ENCODE measurements around the gene OTOF.
"Not testable (repeated sequence)": the region's sequence is repeated elsewhere in the genome, so short reads cannot be mapped to it uniquely, and the experiment has no call there.

Gene OTOF

GRCh38 chr2:26481706-26482105, 3.8 kb upstream of the OTOF start:
- no peak for DNase-seq (ENCODE audit: low read depth in 2 of 3, low spot score in 2 of 3)

GRCh38 chr2:26480566-26481423, 2.9 kb upstream of the OTOF start:
- no peak for DNase-seq (ENCODE audit: low read depth in 2 of 3, low spot score in 2 of 3)

- DNase-seq (ENCODE audit: low read depth in 2 of 3, low spot score in 2 of 3): no peak
Observed at GRCh38 chr2:26479789-26480565, 2.1 kb upstream of the OTOF start.

GRCh38 chr2:26479131-26479788, 1.3 kb upstream of the OTOF start:
- no peak for DNase-seq (ENCODE audit: low read depth in 2 of 3, low spot score in 2 of 3)

DNA sequence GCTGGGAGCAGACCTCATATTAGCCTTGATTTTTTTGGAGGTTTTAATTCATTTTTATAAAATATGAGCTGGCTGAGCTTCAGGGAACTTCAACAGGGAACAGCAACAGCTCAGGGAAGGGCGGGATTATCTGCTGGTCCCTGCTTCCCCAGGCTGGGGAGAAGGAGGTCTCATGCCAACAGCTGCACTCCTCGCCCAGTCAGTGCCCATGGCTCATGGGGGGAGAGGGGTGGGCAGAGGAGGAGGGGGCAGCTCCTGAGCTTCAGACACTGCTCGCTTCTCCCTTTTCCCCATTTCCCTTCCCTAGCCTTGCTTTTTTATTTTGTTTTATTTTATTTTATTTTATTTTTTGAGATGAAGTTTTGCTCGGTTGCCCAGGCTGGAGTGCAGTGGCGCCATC, 442 bp upstream of the OTOF start:
- no peak for DNase-seq (ENCODE audit: low read depth in 2 of 3, low spot score in 2 of 3)

DNA sequence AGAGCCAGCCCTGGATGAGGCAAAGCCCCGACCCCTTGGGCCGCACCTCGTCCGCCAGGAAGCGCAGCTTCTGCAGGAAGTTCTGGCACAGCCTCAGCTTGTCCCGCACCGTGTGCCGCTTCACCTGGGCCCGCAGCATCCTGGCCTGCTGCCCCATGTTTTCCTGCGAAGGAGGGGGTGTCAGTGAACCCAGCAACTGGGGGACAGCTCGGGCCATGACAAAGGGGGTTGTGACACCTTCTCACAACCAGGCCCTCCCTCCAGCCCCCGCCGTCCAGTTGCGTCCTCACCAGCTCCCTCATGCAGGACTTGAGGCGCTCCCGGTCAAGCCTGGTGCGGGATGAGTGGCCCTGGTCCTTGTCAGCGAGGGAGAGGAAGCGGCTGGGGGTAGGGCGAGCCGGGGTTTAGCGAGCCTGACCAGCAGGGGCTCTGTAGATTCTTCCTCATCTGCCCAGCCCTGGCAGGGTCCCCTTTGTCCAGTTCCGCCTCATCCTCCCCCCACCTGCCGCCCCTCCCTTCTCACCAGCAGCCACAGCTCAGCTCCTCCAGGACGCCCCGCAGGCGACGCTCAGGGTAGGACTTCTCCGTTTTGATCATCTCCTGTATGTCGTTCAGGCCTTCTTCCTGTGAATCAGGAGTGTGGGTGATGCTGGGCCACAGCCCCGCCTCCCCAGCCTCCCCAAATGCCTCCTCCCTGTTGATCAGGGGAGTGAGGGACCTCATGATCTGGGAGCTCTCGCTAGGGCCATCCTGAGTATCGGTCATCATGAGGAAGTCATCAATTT, 606 bp downstream of the OTOF start:
- DNase-seq (ENCODE audit: low read depth in 2 of 3, low spot score in 2 of 3): no peak

DNA sequence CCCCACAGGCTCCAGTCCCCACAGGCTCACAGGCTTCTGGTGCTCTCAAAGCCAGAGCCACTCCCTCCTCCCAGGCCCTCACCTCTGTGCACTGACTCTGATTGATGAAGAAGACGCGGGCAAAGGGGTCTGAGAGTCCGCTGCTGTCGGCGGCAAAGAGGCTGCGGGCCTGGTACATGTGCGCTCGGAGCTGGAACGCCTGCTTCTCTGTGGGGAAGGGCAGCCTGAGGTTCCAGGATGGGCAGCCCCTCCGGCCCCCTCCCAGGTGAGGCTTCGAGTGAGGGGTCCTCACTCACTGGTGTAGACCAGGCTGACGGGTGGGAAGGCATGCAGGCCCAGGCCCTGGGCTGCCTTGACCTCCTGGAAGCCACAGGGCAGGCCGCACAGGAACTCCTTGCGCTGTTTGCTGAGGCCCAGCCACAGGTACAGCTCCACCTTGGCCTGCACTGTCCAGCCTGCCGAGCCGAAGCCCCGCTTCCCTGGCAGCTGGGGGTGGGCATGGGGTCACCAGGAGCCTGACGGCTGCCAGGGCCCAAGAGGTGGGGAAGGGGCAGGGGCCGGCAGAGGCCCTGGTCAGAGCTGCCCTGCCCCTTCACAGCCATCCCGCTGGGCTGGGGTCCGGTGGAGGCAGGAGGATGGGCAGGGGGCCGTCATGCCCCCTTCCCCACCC, 2.0 kb downstream of the OTOF start:
- no peak for DNase-seq (ENCODE audit: low read depth in 2 of 3, low spot score in 2 of 3)

- DNase-seq (ENCODE audit: low read depth in 2 of 3, low spot score in 2 of 3): no peak
Observed at GRCh38 chr2:26475037-26475436, 2.9 kb downstream of the OTOF start.

DNA sequence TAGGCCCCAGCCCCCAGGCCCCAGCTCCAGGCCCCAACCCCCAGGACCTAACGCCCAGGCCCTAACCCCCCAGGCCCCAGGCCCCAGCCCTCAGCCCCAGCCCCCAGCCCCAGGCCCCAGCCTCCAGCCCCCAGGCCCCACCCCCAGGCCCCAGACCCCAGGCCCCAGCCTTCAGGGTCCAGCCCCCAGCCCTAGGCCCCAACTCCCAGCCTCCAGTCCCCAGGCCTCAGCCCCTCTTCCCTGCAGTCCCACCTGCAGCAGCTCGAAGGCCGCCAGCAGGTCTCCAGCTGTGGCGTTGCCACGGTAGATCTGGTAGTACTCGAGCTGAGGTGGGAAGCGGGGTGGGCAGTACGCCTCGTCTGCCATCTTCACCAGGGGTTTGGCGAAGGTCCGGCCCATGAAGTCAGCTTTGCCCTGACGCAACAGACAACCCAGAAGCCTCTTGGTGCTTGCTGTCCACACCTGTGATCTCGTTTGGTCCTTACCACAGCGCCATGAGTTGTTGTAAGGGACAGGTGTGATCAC, 3.6 kb downstream of the OTOF start:
- DNase-seq (ENCODE audit: low read depth in 2 of 3, low spot score in 2 of 3): no peak

DNA sequence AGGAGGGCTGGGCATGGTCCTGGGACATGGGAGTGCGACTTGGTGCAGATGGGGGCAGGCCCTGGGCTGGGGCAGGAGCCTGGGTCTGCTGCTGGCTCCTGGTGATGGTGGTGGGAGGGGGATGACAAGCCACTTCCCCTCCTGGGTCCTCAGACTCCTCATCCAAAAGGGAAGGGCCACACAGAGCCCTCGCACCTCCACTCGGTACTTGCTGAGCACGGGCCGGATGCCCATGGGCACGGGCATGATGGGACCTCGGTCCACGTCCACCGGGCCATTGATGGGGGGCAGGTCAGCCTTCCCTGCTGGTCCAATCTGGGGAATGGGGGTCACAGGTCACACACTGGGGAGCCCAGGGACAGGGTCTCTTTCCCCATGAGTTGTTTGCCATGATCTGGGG, 4.1 kb downstream of the OTOF start:
- DNase-seq (ENCODE audit: low read depth in 2 of 3, low spot score in 2 of 3): no peak

DNA sequence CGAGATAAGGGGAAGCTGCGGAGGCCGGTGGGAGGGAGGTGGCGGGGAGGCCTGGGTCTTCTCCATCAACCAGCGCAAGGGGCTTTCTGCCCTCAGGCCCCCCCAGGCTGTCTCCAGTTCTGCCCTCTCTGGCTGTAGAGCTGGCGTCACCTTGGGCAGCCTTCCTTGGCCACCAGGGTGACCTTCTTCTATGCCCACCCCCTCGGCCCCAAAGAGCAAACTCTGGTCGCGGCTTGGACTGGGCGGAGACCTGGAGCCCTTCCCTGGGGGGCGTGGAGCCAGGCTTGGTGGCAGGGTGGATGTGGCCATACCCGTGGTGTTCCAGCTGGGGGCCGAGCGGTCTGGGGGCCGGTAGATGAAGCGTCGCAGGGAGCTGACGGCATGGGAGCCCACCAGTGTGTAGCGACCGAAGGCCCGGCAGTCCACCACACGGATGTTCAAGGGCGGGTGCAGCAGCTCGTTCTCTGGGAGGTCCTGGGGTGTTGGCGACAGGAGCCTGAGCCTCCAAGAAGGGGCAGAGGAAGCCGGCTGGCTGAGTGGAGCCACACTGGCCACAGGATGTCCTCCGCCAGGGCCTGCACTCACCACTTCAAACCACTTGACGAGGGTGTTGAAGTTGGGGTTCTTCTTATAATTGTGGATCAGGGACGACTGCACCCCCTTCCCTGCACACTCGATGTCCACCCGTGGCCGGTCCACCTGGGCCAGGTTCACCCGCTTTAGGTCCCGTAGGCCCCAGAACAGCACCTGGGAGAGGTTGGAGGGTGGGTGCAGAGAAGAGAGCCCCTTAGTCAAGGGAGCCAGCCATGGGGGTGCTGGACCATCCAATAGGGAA, 4.9 kb downstream of the OTOF start:
- no peak for DNase-seq (ENCODE audit: low read depth in 2 of 3, low spot score in 2 of 3)

GRCh38 chr2:26471766-26472706, 5.9 kb downstream of the OTOF start:
- DNase-seq (ENCODE audit: low read depth in 2 of 3, low spot score in 2 of 3): no peak

DNA sequence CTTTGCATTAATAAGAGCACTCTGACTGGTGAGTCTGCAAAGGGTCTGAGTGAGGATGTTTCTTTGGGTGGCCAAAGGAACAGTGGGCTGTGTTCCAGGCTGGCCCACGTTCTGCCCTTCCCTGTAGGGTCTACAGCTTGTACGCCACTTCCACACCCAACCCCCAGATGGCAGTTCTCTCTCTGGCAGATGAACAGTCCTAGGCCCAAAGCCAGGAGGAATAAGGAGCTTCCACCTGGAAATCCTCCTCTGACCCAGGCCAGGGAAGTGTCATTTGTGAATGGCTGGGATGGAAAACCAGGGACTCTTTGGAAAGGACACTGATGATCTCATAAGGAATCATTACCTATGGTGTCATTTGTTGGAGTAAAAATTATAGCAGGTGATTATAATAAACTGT, 6.6 kb downstream of the OTOF start:
- no peak for DNase-seq (ENCODE audit: low read depth in 2 of 3, low spot score in 2 of 3)

GRCh38 chr2:26470601-26471260, 7.2 kb downstream of the OTOF start:
- no peak for DNase-seq (ENCODE audit: low read depth in 2 of 3, low spot score in 2 of 3)

DNA sequence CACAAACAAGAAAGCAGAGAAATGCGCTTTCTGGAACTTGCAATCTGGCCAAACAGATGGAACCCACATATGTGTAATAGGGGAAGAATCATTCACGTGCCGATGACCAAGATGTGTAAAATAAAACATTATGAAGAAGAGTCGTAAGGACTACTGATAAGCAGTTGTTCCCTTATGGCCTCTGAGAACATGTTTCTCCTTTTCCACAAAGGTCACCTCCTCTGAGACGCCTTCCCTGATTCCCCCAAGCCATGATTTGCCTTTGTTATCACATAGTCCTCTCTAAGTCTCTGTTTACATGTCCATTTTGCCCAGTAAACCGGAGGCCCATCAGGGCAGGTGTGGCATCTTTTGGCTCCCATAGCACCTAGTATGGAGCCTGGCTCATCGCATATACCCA, 8.0 kb downstream of the OTOF start:
- no peak for DNase-seq (ENCODE audit: low read depth in 2 of 3, low spot score in 2 of 3)

DNA sequence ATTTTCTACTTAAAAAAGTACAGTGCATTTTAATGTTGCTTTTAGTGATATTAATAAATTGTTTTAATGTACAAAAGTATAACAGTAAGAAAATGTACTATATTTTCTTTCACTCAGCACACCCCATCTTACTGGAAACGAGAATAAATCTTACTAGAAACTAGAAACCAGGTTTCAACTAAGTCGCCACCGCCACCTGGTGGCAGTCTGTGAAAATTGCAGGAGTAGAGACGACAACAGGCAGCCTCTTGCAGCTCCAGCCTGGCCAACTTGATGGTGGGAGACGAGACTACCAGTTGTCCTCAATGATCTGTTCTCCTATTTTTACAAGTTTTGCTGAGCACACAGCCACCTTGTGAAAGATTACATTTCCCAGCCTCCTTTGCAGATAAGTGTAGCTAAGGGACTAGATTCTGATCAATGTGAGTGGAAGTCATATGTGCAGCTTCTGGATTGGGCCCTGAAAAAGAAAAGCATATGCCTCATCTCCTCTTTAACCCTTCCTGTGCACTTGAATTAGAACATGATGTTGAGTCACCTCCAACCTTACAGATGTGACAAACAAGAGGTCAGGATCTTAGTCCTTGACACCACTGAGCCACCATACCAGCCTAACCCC, 8.7 kb downstream of the OTOF start:
- peak; percentile 38 to 56 (median 42) for DNase-seq (ENCODE audit: low read depth in 2 of 3, low spot score in 2 of 3)

DNA sequence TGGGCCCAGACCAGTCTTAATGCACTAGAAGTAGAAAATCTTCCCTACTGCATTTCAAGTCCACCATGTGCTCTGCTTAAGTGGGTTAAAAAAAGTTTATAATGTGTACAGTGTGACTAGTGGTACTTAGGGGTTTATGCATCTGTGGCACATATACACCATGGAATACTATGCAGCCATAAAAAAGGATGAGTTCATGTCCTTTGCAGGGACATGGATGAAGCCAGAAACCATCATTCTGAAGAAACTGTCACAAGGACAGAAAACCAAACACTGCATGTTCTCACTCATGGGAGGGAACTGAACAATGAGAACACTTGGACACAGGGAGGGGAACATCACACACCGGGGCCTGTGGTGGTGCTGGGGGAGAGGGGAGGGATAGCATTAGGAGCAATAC, 9.4 kb downstream of the OTOF start:
- not testable (repeated sequence) for DNase-seq (ENCODE audit: low read depth in 2 of 3, low spot score in 2 of 3)

All from activated CD8-positive, alpha-beta memory T cell treated with anti-CD3 and anti-CD28 coated beads for 48 hours (primary cell).